Measurements from ENCODE around the gene ARHGEF33.

DNA sequence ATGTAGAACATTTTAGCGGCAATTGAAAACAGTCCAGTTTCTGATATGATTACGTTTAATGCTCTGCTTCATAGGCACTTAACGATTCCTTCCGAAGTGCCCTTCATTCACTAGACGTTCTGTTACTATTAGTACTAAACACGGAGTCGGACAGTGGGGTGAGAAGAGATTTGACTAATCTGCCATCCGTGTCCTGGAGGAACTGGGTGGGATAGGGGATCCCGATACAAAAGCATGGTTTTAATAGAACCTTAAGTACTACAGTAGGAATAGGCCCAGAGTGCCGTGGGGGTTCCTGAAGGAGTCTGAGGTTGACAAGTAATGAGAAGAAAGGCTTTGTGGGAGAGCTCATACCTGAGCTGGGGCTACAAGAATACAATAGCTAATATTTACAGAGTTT lies 13.3 kb upstream of the ARHGEF33 start:
- TF ChIP-seq ZNF324 (tag by site-specific recombination; IDR thresholded peaks at IDR 0.05) = no peak
- TF ChIP-seq, protein P1, sequence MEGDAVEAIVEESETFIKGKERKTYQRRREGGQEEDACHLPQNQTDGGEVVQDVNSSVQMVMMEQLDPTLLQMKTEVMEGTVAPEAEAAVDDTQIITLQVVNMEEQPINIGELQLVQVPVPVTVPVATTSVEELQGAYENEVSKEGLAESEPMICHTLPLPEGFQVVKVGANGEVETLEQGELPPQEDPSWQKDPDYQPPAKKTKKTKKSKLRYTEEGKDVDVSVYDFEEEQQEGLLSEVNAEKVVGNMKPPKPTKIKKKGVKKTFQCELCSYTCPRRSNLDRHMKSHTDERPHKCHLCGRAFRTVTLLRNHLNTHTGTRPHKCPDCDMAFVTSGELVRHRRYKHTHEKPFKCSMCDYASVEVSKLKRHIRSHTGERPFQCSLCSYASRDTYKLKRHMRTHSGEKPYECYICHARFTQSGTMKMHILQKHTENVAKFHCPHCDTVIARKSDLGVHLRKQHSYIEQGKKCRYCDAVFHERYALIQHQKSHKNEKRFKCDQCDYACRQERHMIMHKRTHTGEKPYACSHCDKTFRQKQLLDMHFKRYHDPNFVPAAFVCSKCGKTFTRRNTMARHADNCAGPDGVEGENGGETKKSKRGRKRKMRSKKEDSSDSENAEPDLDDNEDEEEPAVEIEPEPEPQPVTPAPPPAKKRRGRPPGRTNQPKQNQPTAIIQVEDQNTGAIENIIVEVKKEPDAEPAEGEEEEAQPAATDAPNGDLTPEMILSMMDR (tag by site-specific recombination; IDR thresholded peaks at IDR 0.05) = no peak
